ENCODE measurements around the gene DIAPH1.

DIAPH1 gene

GRCh38 chr5:141506381-141507155 is 112.2 kb downstream of the DIAPH1 start:
- no peak for DNase-seq (ENCODE audit: low spot score)

- no peak for DNase-seq (ENCODE audit: low spot score)
Measured at GRCh38 chr5:141504216-141504615, 114.6 kb downstream of the DIAPH1 start.

GRCh38 chr5:141503681-141504080 is 115.1 kb downstream of the DIAPH1 start:
- DNase-seq (ENCODE audit: low spot score) = no peak

- DNase-seq (ENCODE audit: low spot score) = no peak
Measured at GRCh38 chr5:141501761-141502160, 117.0 kb downstream of the DIAPH1 start.

- no peak for DNase-seq (ENCODE audit: low spot score)
Measured at GRCh38 chr5:141496038-141496437, 122.8 kb downstream of the DIAPH1 start.

GRCh38 chr5:141495453-141495811 is 123.4 kb downstream of the DIAPH1 start:
- no peak for DNase-seq (ENCODE audit: low spot score)

GRCh38 chr5:141494761-141495452 is 123.9 kb downstream of the DIAPH1 start:
- DNase-seq (ENCODE audit: low spot score) = no peak

GRCh38 chr5:141493500-141494422 is 125.0 kb downstream of the DIAPH1 start:
- DNase-seq (ENCODE audit: low spot score) = no peak

- DNase-seq (ENCODE audit: low spot score) = no peak
Measured at GRCh38 chr5:141492168-141492885, 126.5 kb downstream of the DIAPH1 start.

- DNase-seq (ENCODE audit: low spot score) = no peak
Measured at GRCh38 chr5:141491323-141492167, 127.3 kb downstream of the DIAPH1 start.

GRCh38 chr5:141490771-141491170 is 128.0 kb downstream of the DIAPH1 start:
- no peak for DNase-seq (ENCODE audit: low spot score)

GRCh38 chr5:141490271-141490670 is 128.5 kb downstream of the DIAPH1 start:
- DNase-seq (ENCODE audit: low spot score) = no peak

- no peak for DNase-seq (ENCODE audit: low spot score)
Measured at GRCh38 chr5:141489841-141490240, 129.0 kb downstream of the DIAPH1 start.

- no peak for DNase-seq (ENCODE audit: low spot score)
Measured at GRCh38 chr5:141488591-141489561, 129.9 kb downstream of the DIAPH1 start, which contains the start of gene PCDHGC5. TSS of gene PCDHGC5 (plus strand) at chr5:141489081. CDS start at chr5:141489241, 160 bp downstream.

GRCh38 chr5:141487131-141487530 is 131.7 kb downstream of the DIAPH1 start:
- DNase-seq (ENCODE audit: low spot score) = no peak

GRCh38 chr5:141486091-141486490 is 132.7 kb downstream of the DIAPH1 start:
- no peak for DNase-seq (ENCODE audit: low spot score)

- DNase-seq (ENCODE audit: low spot score) = no peak
Measured at GRCh38 chr5:141485321-141486055, 133.3 kb downstream of the DIAPH1 start.

GRCh38 chr5:141484641-141485311 is 134.0 kb downstream of the DIAPH1 start, which contains the start of gene PCDHGC4:
TSS of gene PCDHGC4 (plus strand) at chr5:141485030. CDS start at chr5:141485174, 144 bp downstream.
- DNase-seq (ENCODE audit: low spot score) = no peak

Measured in CD4-positive, alpha-beta T cell treated with Interleukin-15 for 4 hours (primary cell).